Tibial artery (tissue), 4 donors: ENCODE measurements around the gene NCAM1.

Experiments used
- DNase-seq, 2 donors: peaks; one replicate each; pipeline ENCODE4 v3.0.0-alpha.2; 2019
- H3K27ac ChIP-seq, 2 donors: fragments of 200-600 bp; sonication (generic) in 1 of 2; 1 replicate in 1 of 2; 2 replicates in 1 of 2; pipeline ENCODE4 v1.5.1; 2018 to 2019; ENCODE audit warnings: mild to moderate bottlenecking in 1 of 2
- H3K27me3 ChIP-seq, 2 donors: fragments of 200-600 bp; sonication (generic) in 1 of 2; one replicate each; pipeline versions ENCODE4 v1.5.1 to v1.6.0; 2016 to 2019
- H3K36me3 ChIP-seq, 3 donors: fragments of 200-600 bp; sonication (generic) in 2 of 3; one replicate each; pipeline ENCODE4 v1.5.1; 2016 to 2019; ENCODE audit warnings: mild to moderate bottlenecking in 2 of 3
- H3K4me1 ChIP-seq, 4 donors: fragments of 200-600 bp; sonication (generic) in 2 of 4; 1 replicate in 3 of 4; 2 replicates in 1 of 4; pipeline ENCODE4 v1.5.1; 2016 to 2019
- H3K4me3 ChIP-seq, 2 donors: fragments of 200-600 bp; sonication (generic) in 1 of 2; 1 replicate in 1 of 2; 2 replicates in 1 of 2; pipeline ENCODE4 v1.5.1; 2018 to 2019; ENCODE audit warnings: mild to moderate bottlenecking in 2 of 2
- H3K9me3 ChIP-seq, 3 donors: fragments of 200-600 bp; sonication (generic) in 1 of 3; one replicate each; pipeline ENCODE4 v1.5.1; 2016 to 2019
- CTCF ChIP-seq, 2 experiments: fragments of 200-600 bp in 1 of 2; fragments of 450-650 bp in 1 of 2; IDR thresholded peaks; one replicate each; pipeline ENCODE4 v1.5.1; 2017 to 2019; ENCODE audit warnings: antibody characterized with exemption in 2 of 2, mild to moderate bottlenecking in 1 of 2, moderate library complexity in 1 of 2
- intact Hi-C: fragments of 100-400 bp; cut with DNase I; formaldehyde crosslinking; loops from one replicate; pipeline ENCODE4 v1.15.0; 2023; ENCODE audit warnings: low total_unique reads

NCAM1 gene

GRCh38 chr11:113272927-113273615, 311.9 kb downstream of the NCAM1 start:
- no peaks in the 10 kb centered on the region for H3K36me3 ChIP-seq
- no peak overlapping the region for H3K4me3 ChIP-seq
- H3K4me1 ChIP-seq, result no peaks in the 10 kb centered on the region
- TF ChIP-seq CTCF (IDR thresholded peaks at IDR 0.05), result no peak
- no peaks in the 10 kb centered on the region for H3K27me3 ChIP-seq
- no peak overlapping the region for H3K27ac ChIP-seq
- no peaks in the 10 kb centered on the region for H3K9me3 ChIP-seq
- intact Hi-C loops, result no loop called here
- DNase-seq, result no peak

- no peak for DNase-seq
- Histone ChIP-seq H3K36me3 (no peaks in the 10 kb centered on the region), H3K9me3 (no peaks in the 10 kb centered on the region), H3K27me3 (no peaks in the 10 kb centered on the region), H3K27ac (no peak overlapping the region), H3K4me3 (no peak overlapping the region), H3K4me1 (no peaks in the 10 kb centered on the region)
- TF ChIP-seq CTCF (IDR thresholded peaks at IDR 0.05), result no peak
- intact Hi-C loops, result no loop called here
These were observed 312.5 kb downstream of the NCAM1 start for GRCh38 chr11:113273720-113274119.

- no peaks in the 10 kb centered on the region for H3K9me3 ChIP-seq
- no peaks in the 10 kb centered on the region for H3K27me3 ChIP-seq
- no peak for TF ChIP-seq CTCF (IDR thresholded peaks at IDR 0.05)
- no peak overlapping the region for H3K27ac ChIP-seq
- no peak overlapping the region for H3K4me3 ChIP-seq
- DNase-seq, result no peak
- intact Hi-C loops, result no loop called here
- no peaks in the 10 kb centered on the region for H3K36me3 ChIP-seq
- no peaks in the 10 kb centered on the region for H3K4me1 ChIP-seq
These were observed 313.7 kb downstream of the NCAM1 start for GRCh38 chr11:113274713-113275582.

GRCh38 chr11:113275602-113276001, 314.4 kb downstream of the NCAM1 start:
- H3K4me1 ChIP-seq, result no peaks in the 10 kb centered on the region
- no peaks in the 10 kb centered on the region for H3K27me3 ChIP-seq
- intact Hi-C loops, result no loop called here
- H3K27ac ChIP-seq, result no peak overlapping the region
- TF ChIP-seq CTCF (IDR thresholded peaks at IDR 0.05), result no peak
- no peak for DNase-seq
- H3K36me3 ChIP-seq, result no peaks in the 10 kb centered on the region
- H3K4me3 ChIP-seq, result no peak overlapping the region
- H3K9me3 ChIP-seq, result no peaks in the 10 kb centered on the region

- intact Hi-C loops, result no loop called here
- no peaks in the 10 kb centered on the region for H3K4me1 ChIP-seq
- no peak for DNase-seq
- H3K36me3 ChIP-seq, result no peaks in the 10 kb centered on the region
- H3K9me3 ChIP-seq, result no peaks in the 10 kb centered on the region
- TF ChIP-seq CTCF (IDR thresholded peaks at IDR 0.05), result no peak
- no peaks in the 10 kb centered on the region for H3K27me3 ChIP-seq
- no peak overlapping the region for H3K4me3 ChIP-seq
- no peak overlapping the region for H3K27ac ChIP-seq
These were observed 315.2 kb downstream of the NCAM1 start for GRCh38 chr11:113276466-113276865.
